ENCODE results near the gene UBFD1. TPM values are rescaled to one million over a fixed set of nuclear protein-coding genes. Genes with fewer than 3 reads are reported as not detected.

UBFD1 gene
- total RNA-seq, 1 experiment from 2014 or later, result 89.6 TPM

GRCh38 chr16:23607726-23608125 is 50.2 kb downstream of the UBFD1 start (continued):
- no peak for TF ChIP-seq CBX3 (IDR thresholded peaks at IDR 0.05; ENCODE audit: low read depth)
- no peak for TF ChIP-seq SIN3A (IDR thresholded peaks at IDR 0.05; ENCODE audit: low read depth)
- no peak for TF ChIP-seq REST (IDR thresholded peaks at IDR 0.05; ENCODE audit: low read depth)
- no peak for TF ChIP-seq SRF (IDR thresholded peaks at IDR 0.05; ENCODE audit: low read depth)
- no peak for TF ChIP-seq JUND (IDR thresholded peaks at IDR 0.05)
- no peak for TF ChIP-seq CEBPB (IDR thresholded peaks at IDR 0.05; ENCODE audit: low read depth)
- no peak for TF ChIP-seq ATF3 (IDR thresholded peaks at IDR 0.05)
- no peak for TF ChIP-seq FOSL1 (IDR thresholded peaks at IDR 0.05; ENCODE audit: low read depth)
- TF ChIP-seq POLR2AphosphoS5 (IDR thresholded peaks at IDR 0.05; ENCODE audit: low read depth, low read length), result no peak
- TF ChIP-seq TCF7L2 (IDR thresholded peaks at IDR 0.05; ENCODE audit: borderline replicate concordance, extremely low read depth, insufficient read depth, insufficient read length), result no peak

- BruUV-seq (replicated peaks), result no TSS peak
- CTCF ChIA-PET, result interaction anchor here (2.0 kb wide), 1 partner anchor 11 kb away, joined by 7 read pairs; the partner anchor contains the start of gene NDUFAB1
- RAD21 ChIA-PET (ENCODE audit: low non-redundant PET in 1 of 2, low total read pairs in 2 of 2, uncharacterized antibody in 2 of 2, unreplicated experiment in 2 of 2), result no interaction called here
- POLR2A ChIA-PET, result no interaction called here
- TF ChIP-seq EZH2phosphoT487 (IDR thresholded peaks at IDR 0.05; ENCODE audit: borderline replicate concordance) (no peak), ZBTB33 (IDR thresholded peaks at IDR 0.05; ENCODE audit: extremely low read depth, insufficient replicate concordance, low read length) (no peak), JUND (IDR thresholded peaks at IDR 0.05) (no peak), FOSL1 (IDR thresholded peaks at IDR 0.05; ENCODE audit: low read depth) (no peak), SIN3A (IDR thresholded peaks at IDR 0.05; ENCODE audit: low read depth) (no peak), ZFX (IDR thresholded peaks at IDR 0.05) (no peak), REST (IDR thresholded peaks at IDR 0.05; ENCODE audit: low read depth) (no peak), ZNF274 (IDR thresholded peaks at IDR 0.05; ENCODE audit: low read depth, low read length) (no peak), ELF1 (IDR thresholded peaks at IDR 0.05; ENCODE audit: borderline replicate concordance, low read depth) (no peak), YY1 (IDR thresholded peaks at IDR 0.05; ENCODE audit: extremely low read depth, insufficient replicate concordance, low read depth, low read length) (no peak)
- H3K9me2 ChIP-seq (ENCODE audit: insufficient read depth), result no peaks in the 10 kb centered on the region
- H3K9me3 ChIP-seq (ENCODE audit: control insufficient read depth in 1 of 2, insufficient read depth in 1 of 2, low read depth in 1 of 2, low read length in 2 of 2), result no peaks in the 10 kb centered on the region
- ATAC-seq (no peak), DNase-seq (ENCODE audit: low read depth, low spot score) (no peak)
- H3K9ac ChIP-seq (ENCODE audit: low read length), result no peak overlapping the region
- H3K27me3 ChIP-seq (ENCODE audit: insufficient read depth, low read length), result no peaks in the 10 kb centered on the region
- no peak overlapping the region for H3K4me3 ChIP-seq (replicated peaks in 1 of 2; ENCODE audit: low read depth in 1 of 2, low read length in 2 of 2)
- H3K36me3 ChIP-seq (ENCODE audit: control insufficient read depth in 1 of 2, insufficient read depth in 2 of 2, low read length in 2 of 2), result peaks cover 3 to 17% of the 10 kb centered on the region in 2 experiments; a peak in 1 of 4 replicates
- intact Hi-C loops (cut with micrococcal nuclease), result no loop called here
- no peak overlapping the region for H3K4me2 ChIP-seq (ENCODE audit: low read length)
- H4K20me1 ChIP-seq (ENCODE audit: insufficient read depth), result no peaks in the 10 kb centered on the region
- H2AFZ ChIP-seq (ENCODE audit: low read depth, low read length, poor library complexity, severe bottlenecking), result no peak overlapping the region
- H3K79me2 ChIP-seq (ENCODE audit: insufficient read depth, low read length), result no peaks in the 10 kb centered on the region
- no peak overlapping the region for H3K27ac ChIP-seq (ENCODE audit: low read depth, low read length)
- peaks cover 0 to 7% of the 10 kb centered on the region in 2 experiments; a peak in 1 of 4 replicates for H3K4me1 ChIP-seq (ENCODE audit: control insufficient read depth in 1 of 2, insufficient read depth in 2 of 2, low read length in 2 of 2)
Measured at GRCh38 chr16:23608194-23608593, 50.7 kb downstream of the UBFD1 start.

Data from HCT116 (cell line).